GM12891 (cell line): ENCODE measurements around the gene ACTA2.

Source experiments
- PAX5 ChIP-seq: IDR thresholded peaks from 2 replicates; pipeline ENCODE4 v1.6.1; 2011; ENCODE audit warnings: low read length, moderate library complexity, mild to moderate bottlenecking; ENCODE audit not compliant: insufficient read depth, severe bottlenecking
- POLR2A ChIP-seq: IDR thresholded peaks from 2 replicates; pipeline ENCODE4 v1.6.1; 2011; ENCODE audit warnings: low read depth, low read length, control low read depth
- POLR2AphosphoS5 ChIP-seq: IDR thresholded peaks from 2 replicates; pipeline ENCODE4 v1.6.1; 2011; ENCODE audit warnings: low read depth, low read length, control low read depth
- POU2F2 ChIP-seq: IDR thresholded peaks from 2 replicates; pipeline ENCODE4 v1.6.1; 2011; ENCODE audit warnings: low read depth, mild to moderate bottlenecking, control low read depth, low read length, moderate library complexity
- SPI1 ChIP-seq: IDR thresholded peaks from 2 replicates; pipeline ENCODE4 v1.6.1; 2011; ENCODE audit warnings: low read depth, low read length, control low read depth
- TAF1 ChIP-seq: IDR thresholded peaks from 2 replicates; pipeline ENCODE4 v1.6.1; 2011; ENCODE audit warnings: low read depth, low read length, control low read depth

- TF ChIP-seq POLR2AphosphoS5 (no peak), POLR2A (no peak), SPI1 (no peak), POU2F2 (no peak), PAX5 (no peak), TAF1 (no peak)
These were observed 31.5 kb downstream of the ACTA2 start for GRCh38 chr10:88920986-88921593.
